ENCODE results near the gene ABHD17A.
A peak's percentile ranks its signal among the peaks of the same experiment; 100 is the strongest.

The ABHD17A gene

GRCh38 chr19:1860821-1861598 is 24.3 kb downstream of the ABHD17A start:
- Histone ChIP-seq H3K4me1 (ENCODE audit: insufficient read depth, low read length) (peaks cover 36% of the 10 kb centered on the region), H3K27ac (ENCODE audit: low read length) (no peak overlapping the region)

DNA sequence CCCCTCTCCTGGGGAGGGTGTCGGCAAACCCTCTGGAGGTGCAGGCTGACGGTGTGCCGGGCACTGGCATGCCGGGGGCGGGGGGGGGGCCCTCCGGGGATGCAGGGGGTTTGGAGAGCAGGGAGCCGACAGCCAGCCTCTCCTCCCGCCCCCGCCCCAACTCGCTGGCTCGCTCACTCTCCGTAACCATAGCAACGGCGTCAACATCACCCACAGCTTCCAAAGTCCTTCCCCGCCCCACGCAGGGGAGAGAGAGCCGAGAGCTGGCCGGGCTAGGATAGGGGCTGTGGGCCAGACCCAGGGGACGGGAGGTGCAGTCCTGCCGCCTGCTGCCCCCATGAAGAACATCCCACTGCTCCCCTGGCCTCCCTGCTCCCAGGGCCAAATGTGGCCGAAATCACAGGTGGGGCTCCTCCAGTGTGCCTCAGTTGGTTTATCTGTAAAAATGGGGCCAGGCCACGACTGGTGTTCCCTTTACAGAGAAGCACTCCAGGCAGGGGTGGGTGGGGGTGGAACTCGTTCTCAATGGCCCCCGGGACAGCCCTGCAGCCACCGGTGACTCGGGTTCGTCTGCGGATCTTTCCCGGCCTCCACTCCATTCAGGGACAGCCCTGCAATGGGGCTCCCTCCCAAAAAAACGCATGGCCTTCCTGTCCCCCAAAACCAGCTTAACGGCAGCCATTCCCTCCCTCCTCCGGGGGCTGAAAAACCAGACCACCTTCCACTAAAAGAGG is 25.1 kb downstream of the ABHD17A start:
- H3K27ac ChIP-seq (ENCODE audit: low read length): no peak overlapping the region
- H3K9ac ChIP-seq (ENCODE audit: low read depth, low read length): no peak overlapping the region
- peaks cover 25% of the 10 kb centered on the region for H3K27me3 ChIP-seq (ENCODE audit: insufficient read depth, low read length)
- H3K9me3 ChIP-seq (ENCODE audit: insufficient read depth, low read depth, low read length): no peaks in the 10 kb centered on the region
- H3K4me1 ChIP-seq (ENCODE audit: insufficient read depth, low read length): peaks cover 38% of the 10 kb centered on the region
- H3K36me3 ChIP-seq (ENCODE audit: insufficient read depth, low read depth, low read length): no peaks in the 10 kb centered on the region
- H3K4me3 ChIP-seq (ENCODE audit: low read length): peak overlapping the region; percentile 84; the same call in 1 of the 2 replicates

More at GRCh38 chr19:1860821-1861598, 24.3 kb downstream of the ABHD17A start:
- H3K9me3 ChIP-seq (ENCODE audit: insufficient read depth, low read depth, low read length): no peaks in the 10 kb centered on the region
- peaks cover 25% of the 10 kb centered on the region for H3K27me3 ChIP-seq (ENCODE audit: insufficient read depth, low read length)
- H3K9ac ChIP-seq (ENCODE audit: low read depth, low read length): peak overlapping the region; percentile 59; the same call in 1 of the 2 replicates
- H3K4me3 ChIP-seq (ENCODE audit: low read length): peak overlapping the region; percentile 84
- no peaks in the 10 kb centered on the region for H3K36me3 ChIP-seq (ENCODE audit: insufficient read depth, low read depth, low read length)

DNA sequence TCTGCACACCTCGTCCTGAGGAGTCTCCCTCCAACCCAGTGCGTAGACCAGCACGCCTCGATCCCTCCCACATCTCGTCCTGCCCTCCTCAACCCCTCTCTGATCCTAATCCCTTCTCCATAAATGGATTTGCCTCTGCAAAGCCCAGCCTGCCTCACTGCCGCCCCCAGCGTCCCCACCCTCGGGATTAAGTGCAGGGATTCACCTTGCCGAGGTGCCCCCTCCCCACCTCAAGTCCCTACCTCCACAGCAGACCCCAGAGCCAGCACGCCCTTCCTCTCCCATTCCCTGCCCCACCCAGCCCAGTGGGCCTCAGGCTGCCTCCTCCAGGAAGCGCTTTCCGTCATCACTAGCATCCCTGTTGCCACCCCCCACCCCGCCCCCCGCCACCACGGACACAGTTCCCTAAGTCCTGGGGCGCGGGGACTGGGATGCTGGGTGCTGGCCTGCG is 25.9 kb downstream of the ABHD17A start:
- H3K27ac ChIP-seq (ENCODE audit: low read length): no peak overlapping the region
- H3K9ac ChIP-seq (ENCODE audit: low read depth, low read length): no peak overlapping the region; the same call in 1 of the 2 replicates
- no peaks in the 10 kb centered on the region for H3K36me3 ChIP-seq (ENCODE audit: insufficient read depth, low read depth, low read length)
- H3K4me3 ChIP-seq (ENCODE audit: low read length): peak overlapping the region; percentile 54; the same call in 1 of the 2 replicates
- peaks cover 25% of the 10 kb centered on the region for H3K27me3 ChIP-seq (ENCODE audit: insufficient read depth, low read length)
- peaks cover 40% of the 10 kb centered on the region for H3K4me1 ChIP-seq (ENCODE audit: insufficient read depth, low read length)
- H3K9me3 ChIP-seq (ENCODE audit: insufficient read depth, low read depth, low read length): no peaks in the 10 kb centered on the region

GRCh38 chr19:1858412-1859081 is 26.7 kb downstream of the ABHD17A start:
- Histone ChIP-seq H3K9ac (ENCODE audit: low read depth, low read length) (no peak overlapping the region; the same call in 1 of the 2 replicates), H3K4me1 (ENCODE audit: insufficient read depth, low read length) (peaks cover 40% of the 10 kb centered on the region), H3K36me3 (ENCODE audit: insufficient read depth, low read depth, low read length) (no peaks in the 10 kb centered on the region), H3K27ac (ENCODE audit: low read length) (no peak overlapping the region), H3K9me3 (ENCODE audit: insufficient read depth, low read depth, low read length) (no peaks in the 10 kb centered on the region), H3K4me3 (ENCODE audit: low read length) (no peak overlapping the region), H3K27me3 (ENCODE audit: insufficient read depth, low read length) (peaks cover 25% of the 10 kb centered on the region)

DNA sequence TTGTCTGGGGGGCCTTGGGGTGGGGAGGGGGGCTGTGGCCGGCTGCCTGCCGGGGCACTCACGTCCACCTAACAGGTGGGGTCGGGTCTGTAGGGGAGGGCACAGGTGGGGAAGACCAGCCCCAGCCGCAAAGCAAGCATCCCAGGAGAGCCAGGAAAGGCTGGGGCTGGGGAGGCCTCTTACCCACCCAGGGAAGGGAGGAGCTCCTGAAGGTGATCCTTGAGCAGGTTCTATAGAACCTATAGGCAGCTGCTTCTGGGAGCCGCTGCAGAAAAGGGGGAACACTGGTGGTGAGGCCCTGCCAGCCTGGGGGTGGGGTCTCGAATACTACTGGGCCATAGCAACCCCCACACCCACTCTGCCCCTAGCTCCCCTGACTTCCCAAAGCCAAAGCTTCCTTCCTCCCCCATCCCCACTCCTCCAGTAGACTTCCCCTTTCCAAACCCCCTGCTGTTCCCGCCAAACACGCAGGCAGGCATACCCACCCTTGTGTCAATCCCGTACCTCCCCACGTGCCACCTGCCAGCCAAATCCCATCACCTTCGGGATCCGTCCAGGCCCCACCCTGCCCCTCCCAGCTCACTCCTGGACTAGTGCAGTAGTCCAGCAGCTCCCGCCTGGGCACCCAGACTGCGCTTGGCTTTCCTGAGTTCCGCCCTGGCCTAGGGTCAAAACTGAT is 27.5 kb downstream of the ABHD17A start:
- H3K4me1 ChIP-seq (ENCODE audit: insufficient read depth, low read length): peaks cover 40% of the 10 kb centered on the region
- H3K27me3 ChIP-seq (ENCODE audit: insufficient read depth, low read length): peaks cover 25% of the 10 kb centered on the region
- peak overlapping the region; percentile 64; the same call in 1 of the 2 replicates for H3K9ac ChIP-seq (ENCODE audit: low read depth, low read length)
- no peaks in the 10 kb centered on the region for H3K9me3 ChIP-seq (ENCODE audit: insufficient read depth, low read depth, low read length)
- H3K4me3 ChIP-seq (ENCODE audit: low read length): peak overlapping the region; percentile 66; the same call in 1 of the 2 replicates
- H3K27ac ChIP-seq (ENCODE audit: low read length): no peak overlapping the region
- H3K36me3 ChIP-seq (ENCODE audit: insufficient read depth, low read depth, low read length): no peaks in the 10 kb centered on the region

DNA sequence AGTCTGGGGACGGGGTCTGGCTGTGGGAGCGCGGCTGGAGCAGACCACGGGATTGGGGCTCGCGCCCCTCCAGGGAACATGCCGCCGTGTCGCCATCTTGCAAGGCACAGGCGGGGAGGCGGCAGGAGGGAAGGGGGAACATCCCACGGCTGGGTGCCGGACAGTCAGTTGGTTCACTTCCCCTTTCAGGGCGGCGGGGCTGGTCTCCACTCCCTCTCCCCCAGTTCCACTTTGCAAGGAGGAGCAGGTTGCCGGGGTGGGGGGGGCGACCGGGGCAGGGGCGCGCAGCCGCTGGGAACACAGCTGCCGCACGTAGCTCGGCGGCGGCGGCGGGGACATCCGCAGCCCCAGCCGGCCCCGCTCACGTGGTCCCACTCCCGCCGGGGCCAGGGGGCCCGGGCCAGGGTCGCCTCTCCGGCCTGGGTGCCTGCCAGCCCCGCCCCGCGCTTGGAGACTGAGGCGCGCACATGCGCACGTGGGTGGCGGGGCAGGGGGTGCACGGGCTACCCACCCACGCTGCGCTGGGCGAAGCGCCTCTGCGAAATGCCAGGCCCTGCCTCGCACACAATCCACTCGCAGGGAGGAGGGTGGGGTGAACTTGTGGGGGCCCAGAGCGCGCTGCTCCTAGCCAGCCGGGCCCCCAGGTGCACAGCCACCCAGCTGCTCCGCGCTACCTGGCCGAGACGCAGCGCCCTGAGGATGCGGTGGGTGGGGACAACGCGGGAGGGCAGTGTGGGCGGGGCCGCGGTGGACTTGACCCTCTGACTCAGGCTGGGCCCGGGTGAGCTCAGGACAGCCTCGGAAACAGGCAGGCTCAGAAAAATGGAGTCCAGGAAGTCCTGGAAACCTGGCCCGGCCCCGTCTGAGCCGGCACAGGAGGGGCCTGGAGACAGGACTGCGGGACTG is 28.3 kb downstream of the ABHD17A start:
- Histone ChIP-seq H3K9me3 (ENCODE audit: insufficient read depth, low read depth, low read length) (no peaks in the 10 kb centered on the region), H3K36me3 (ENCODE audit: insufficient read depth, low read depth, low read length) (no peaks in the 10 kb centered on the region), H3K27me3 (ENCODE audit: insufficient read depth, low read length) (peaks cover 19% of the 10 kb centered on the region), H3K4me1 (ENCODE audit: insufficient read depth, low read length) (peaks cover 40% of the 10 kb centered on the region), H3K27ac (ENCODE audit: low read length) (no peak overlapping the region), H3K4me3 (ENCODE audit: low read length) (peak overlapping the region; percentile 66; the same call in 1 of the 2 replicates), H3K9ac (ENCODE audit: low read depth, low read length) (peak overlapping the region; percentile 64; the same call in 1 of the 2 replicates)

DNA sequence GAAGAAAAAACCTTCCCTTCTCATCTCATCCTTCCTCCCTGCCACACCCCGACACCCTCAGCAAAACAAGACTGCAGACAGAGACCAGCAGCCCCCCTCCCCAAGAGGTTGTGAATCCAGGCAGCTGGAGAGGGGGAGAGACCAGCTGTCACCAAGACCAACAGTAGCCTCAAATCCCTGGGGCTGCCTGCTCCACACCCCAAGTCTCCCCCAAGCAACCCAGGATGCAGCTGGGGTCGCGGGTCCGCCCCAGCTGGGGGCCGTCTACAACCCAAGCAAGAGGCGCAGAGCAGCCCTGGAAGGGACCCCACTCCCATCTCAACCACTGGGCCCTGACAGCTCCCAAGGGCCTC is 29.0 kb downstream of the ABHD17A start:
- Histone ChIP-seq H3K9me3 (ENCODE audit: insufficient read depth, low read depth, low read length) (no peaks in the 10 kb centered on the region), H3K4me3 (ENCODE audit: low read length) (peak overlapping the region; percentile 43; the same call in 1 of the 2 replicates), H3K9ac (ENCODE audit: low read depth, low read length) (no peak overlapping the region; the same call in 1 of the 2 replicates), H3K4me1 (ENCODE audit: insufficient read depth, low read length) (peaks cover 40% of the 10 kb centered on the region), H3K36me3 (ENCODE audit: insufficient read depth, low read depth, low read length) (no peaks in the 10 kb centered on the region), H3K27me3 (ENCODE audit: insufficient read depth, low read length) (peaks cover 13% of the 10 kb centered on the region), H3K27ac (ENCODE audit: low read length) (no peak overlapping the region)

DNA sequence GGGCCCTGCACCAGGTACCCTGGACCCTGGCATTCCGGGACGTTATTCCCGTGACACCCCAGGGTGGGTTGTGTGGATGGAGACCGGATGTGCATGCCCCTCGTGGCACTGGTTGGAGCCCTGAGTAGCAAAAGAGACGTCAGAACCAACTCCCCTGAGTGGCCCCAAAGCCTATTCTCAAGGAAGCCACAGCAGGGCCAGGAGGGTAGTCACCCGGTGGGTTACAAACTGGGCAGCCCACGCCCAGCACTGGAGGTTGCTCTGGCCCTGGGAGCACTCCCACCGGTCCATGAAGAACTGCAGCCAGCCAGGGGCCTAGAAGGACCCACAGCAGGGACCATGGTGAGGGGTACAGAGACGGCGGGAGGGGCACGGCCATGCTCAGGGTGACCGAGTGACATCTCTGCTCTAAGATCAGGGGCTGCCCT is 29.5 kb downstream of the ABHD17A start:
- H3K4me3 ChIP-seq (ENCODE audit: low read length): peak overlapping the region; percentile 42; the same call in 1 of the 2 replicates
- H3K27ac ChIP-seq (ENCODE audit: low read length): no peak overlapping the region
- H3K27me3 ChIP-seq (ENCODE audit: insufficient read depth, low read length): peaks cover 8% of the 10 kb centered on the region
- H3K4me1 ChIP-seq (ENCODE audit: insufficient read depth, low read length): peaks cover 36% of the 10 kb centered on the region
- no peaks in the 10 kb centered on the region for H3K36me3 ChIP-seq (ENCODE audit: insufficient read depth, low read depth, low read length)
- H3K9ac ChIP-seq (ENCODE audit: low read depth, low read length): peak overlapping the region; percentile 39; the same call in 1 of the 2 replicates
- no peaks in the 10 kb centered on the region for H3K9me3 ChIP-seq (ENCODE audit: insufficient read depth, low read depth, low read length)

DNA sequence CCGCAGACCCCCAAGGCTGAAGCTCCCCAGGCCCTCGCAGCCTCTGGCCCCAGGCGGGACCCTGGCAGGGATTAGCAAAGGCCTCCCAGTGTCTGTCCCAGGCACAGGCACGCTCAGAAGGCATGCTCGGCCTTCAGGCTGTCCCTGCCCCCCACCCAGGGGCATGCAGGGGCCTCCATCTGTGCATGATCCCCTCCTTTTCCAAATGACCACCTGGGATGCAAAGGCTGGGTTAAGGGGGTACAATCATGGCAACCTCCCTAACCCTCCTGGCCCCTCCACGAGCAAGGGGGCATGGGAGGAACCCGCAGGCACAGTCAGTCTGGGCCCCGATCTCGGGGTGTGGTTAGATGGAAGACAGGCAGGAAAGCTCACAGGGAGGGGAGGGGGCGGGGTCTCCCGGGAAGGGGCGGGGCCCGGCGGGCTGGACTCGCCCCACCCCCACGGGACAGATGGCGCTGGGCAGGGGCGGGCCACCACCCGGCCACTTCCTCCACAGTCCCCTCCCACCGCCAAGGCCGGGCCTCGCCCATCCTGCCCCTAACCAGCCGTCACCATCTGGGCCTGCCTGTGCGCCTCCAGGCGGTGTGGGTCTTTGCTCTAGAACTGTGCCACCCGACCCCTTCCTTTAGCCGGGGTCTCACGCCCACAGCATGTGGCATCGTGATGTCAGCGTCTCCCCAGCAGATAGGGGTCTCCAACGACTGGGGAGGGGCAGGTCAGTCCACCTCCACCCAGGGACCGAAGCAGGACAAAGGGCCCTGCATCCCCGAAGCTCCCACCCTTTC is 30.1 kb downstream of the ABHD17A start:
- H3K4me3 ChIP-seq (ENCODE audit: low read length): peak overlapping the region; percentile 54; the same call in 1 of the 2 replicates
- H3K4me1 ChIP-seq (ENCODE audit: insufficient read depth, low read length): peaks cover 30% of the 10 kb centered on the region

More for the DNA sequence above, 30.1 kb downstream of the ABHD17A start:
- H3K9ac ChIP-seq (ENCODE audit: low read depth, low read length): peak overlapping the region; percentile 46; the same call in 1 of the 2 replicates
- peak overlapping the region; percentile 12 for H3K27ac ChIP-seq (ENCODE audit: low read length)
- H3K27me3 ChIP-seq (ENCODE audit: insufficient read depth, low read length): peaks cover 2% of the 10 kb centered on the region; the same call in 1 of the 2 replicates
- no peaks in the 10 kb centered on the region for H3K36me3 ChIP-seq (ENCODE audit: insufficient read depth, low read depth, low read length)
- no peaks in the 10 kb centered on the region for H3K9me3 ChIP-seq (ENCODE audit: insufficient read depth, low read depth, low read length)
